Activated B cell treated with CpG ODN at 0.5 μM for 24 hours (primary cell): ENCODE data around the gene QPRT. TPM values are rescaled to one million over a fixed set of nuclear protein-coding genes. Genes with fewer than 3 reads are reported as not detected.
"Not testable (repeated sequence)": the region's sequence is repeated elsewhere in the genome, so short reads cannot be mapped to it uniquely, and the experiment has no call there.

Experiments
- ATAC-seq: fragments of 200-7000 bp; cut with Tn5 transposase; one replicate; pipeline ENCODE4 v1.10.0; 2021; ENCODE audit warnings: low read depth, mild to moderate bottlenecking, moderate library complexity
- CTCF ChIA-PET: fragments of 350-600 bp; sonication (Branson Sonifier 250); formaldehyde crosslinking; loops from one replicate; lab custom pipeline; 2021; ENCODE audit warnings: antibody characterized with exemption; lab: Charles Lee
- POLR2A ChIA-PET: fragments of 350-600 bp; sonication (Branson Sonifier 250); formaldehyde crosslinking; loops from one replicate; lab custom pipeline; 2021; ENCODE audit warnings: antibody characterized with exemption; lab: Charles Lee
- DNase-seq: peaks from one replicate; pipeline ENCODE4 v3.0.0; 2022
- H3K27ac Mint-ChIP-seq: one replicate; pipeline ENCODE4 v1.8.0; 2020; ENCODE audit warnings: mixed read lengths
- H3K27me3 Mint-ChIP-seq: one replicate; pipeline ENCODE4 v1.8.0; 2021; ENCODE audit warnings: mixed read lengths
- H3K36me3 Mint-ChIP-seq: one replicate; pipeline ENCODE4 v1.8.0; 2021; ENCODE audit warnings: low read depth, mixed read lengths
- H3K4me1 Mint-ChIP-seq: one replicate; pipeline ENCODE4 v1.8.0; 2021; ENCODE audit warnings: mixed read lengths
- H3K4me3 Mint-ChIP-seq: one replicate; pipeline ENCODE4 v1.8.0; 2020; ENCODE audit warnings: mild to moderate bottlenecking, mixed read lengths
- H3K9me3 Mint-ChIP-seq: one replicate; pipeline ENCODE4 v1.8.0; 2020; ENCODE audit warnings: mixed read lengths
- CTCF ChIP-seq: fragments of 200-600 bp; IDR thresholded peaks from one replicate; pipeline ENCODE4 v1.8.0; 2022; ENCODE audit warnings: antibody characterized with exemption, mild to moderate bottlenecking
- intact Hi-C: fragments of 100-400 bp; cut with micrococcal nuclease; formaldehyde crosslinking; loops from one replicate; pipeline ENCODE4 v1.15.1; 2024
- total RNA-seq: library from RNA; stranded (reverse); gene quantifications from 2 replicates; pipeline ENCODE4 v1.2.3, GENCODE V29; 2022

Gene QPRT
- total RNA-seq, 1 donor from 2014 or later = 0.84 TPM

GRCh38 chr16:29730649-29731048, 51.7 kb downstream of the QPRT start:
- ATAC-seq = no peak
- peaks cover 27% of the 10 kb centered on the region for H3K4me1 Mint-ChIP-seq

GRCh38 chr16:29731768-29732601, 53.0 kb downstream of the QPRT start:
- peak overlapping the region; percentile 74 for H3K27ac Mint-ChIP-seq
- ATAC-seq = peak; percentile 59

More at GRCh38 chr16:29730649-29731048, 51.7 kb downstream of the QPRT start:
- no peak for TF ChIP-seq CTCF
- POLR2A ChIA-PET = interaction anchor here (0.6 to 2.7 kb wide), 6 partner anchors 15 to 364 kb away, joined by 3 to 10 read pairs (median 3); partner anchors contain the start of genes MAZ and MVP
- peaks cover 2% of the 10 kb centered on the region for H3K9me3 Mint-ChIP-seq
- DNase-seq = no peak
- CTCF ChIA-PET = interaction anchor here (0.8 to 2.0 kb wide), 3 partner anchors 10 to 39 kb away, joined by 3 to 8 read pairs (median 5); no protein-coding TSS in a partner anchor
- H3K27ac Mint-ChIP-seq = no peak overlapping the region
- H3K4me3 Mint-ChIP-seq = peak overlapping the region; percentile 55
- H3K27me3 Mint-ChIP-seq = no peaks in the 10 kb centered on the region
- intact Hi-C loops = loop anchor here (5.0 kb wide), 1 partner anchor 62 kb away; the partner anchor contains the start of gene KIF22
- H3K36me3 Mint-ChIP-seq = no peaks in the 10 kb centered on the region

GRCh38 chr16:29734786-29735185, 55.8 kb downstream of the QPRT start:
- DNase-seq (no peak), ATAC-seq (no peak)
- ChIA-PET CTCF (no interaction called here), POLR2A (interaction anchor here (0.9 kb wide), 1 partner anchor 80 kb away, joined by 4 read pairs; no protein-coding TSS in a partner anchor)
- Mint-ChIP-seq H3K27ac (no peak overlapping the region), H3K4me3 (no peak overlapping the region), H3K27me3 (no peaks in the 10 kb centered on the region), H3K4me1 (peaks cover 59% of the 10 kb centered on the region), H3K9me3 (peaks cover 2% of the 10 kb centered on the region), H3K36me3 (peaks cover under 1% of the 10 kb centered on the region)
- intact Hi-C loops = loop anchor here (5.0 kb wide), 1 partner anchor 58 kb away; the partner anchor contains the start of gene KIF22
- TF ChIP-seq CTCF = no peak

More at GRCh38 chr16:29731768-29732601, 53.0 kb downstream of the QPRT start:
- intact Hi-C loops = loop anchor here (5.0 kb wide), 1 partner anchor 60 kb away; the partner anchor contains the start of gene KIF22
- ChIA-PET POLR2A (interaction anchor here (0.6 to 2.7 kb wide), 13 partner anchors 11 to 918 kb away, joined by 3 to 10 read pairs (median 4); partner anchors contain the start of genes KIF22 and MVP), CTCF (interaction anchor here (0.7 to 1.3 kb wide), 2 partner anchors 31 to 333 kb away, joined by 4 to 5 read pairs; partner anchors contain the start of gene ALDOA)
- DNase-seq, H3K9me3 Mint-ChIP-seq, H3K36me3 Mint-ChIP-seq, H3K27me3 Mint-ChIP-seq: not testable (repeated sequence)
- Mint-ChIP-seq H3K4me1 (peaks cover 39% of the 10 kb centered on the region), H3K4me3 (peak overlapping the region; percentile 55)

GRCh38 chr16:29736112-29736511, 57.1 kb downstream of the QPRT start:
- no peak overlapping the region for H3K4me3 Mint-ChIP-seq

GRCh38 chr16:29736764-29737163, 57.8 kb downstream of the QPRT start:
- ChIA-PET POLR2A (interaction anchor here (0.9 kb wide), 1 partner anchor 53 kb away, joined by 4 read pairs; no protein-coding TSS in a partner anchor), CTCF (no interaction called here)
- intact Hi-C loops = no loop called here
- no peak for TF ChIP-seq CTCF
- Mint-ChIP-seq H3K9me3 (peaks cover 2% of the 10 kb centered on the region), H3K27ac (no peak overlapping the region), H3K27me3 (no peaks in the 10 kb centered on the region), H3K4me1 (peaks cover 64% of the 10 kb centered on the region), H3K4me3 (no peak overlapping the region), H3K36me3 (peaks cover 16% of the 10 kb centered on the region)
- no peak for ATAC-seq
- DNase-seq = no peak

More at GRCh38 chr16:29736112-29736511, 57.1 kb downstream of the QPRT start:
- ATAC-seq (no peak), DNase-seq (no peak)
- Mint-ChIP-seq H3K9me3 (peaks cover 2% of the 10 kb centered on the region), H3K36me3 (peaks cover 11% of the 10 kb centered on the region), H3K27me3 (no peaks in the 10 kb centered on the region), H3K27ac (no peak overlapping the region), H3K4me1 (peaks cover 64% of the 10 kb centered on the region)
- ChIA-PET CTCF (no interaction called here), POLR2A (no interaction called here)
- intact Hi-C loops = no loop called here
- no peak for TF ChIP-seq CTCF
